Astrocyte (in vitro differentiated cells and primary cell): ENCODE data around the gene CEP131. TPM values are rescaled to one million over a fixed set of nuclear protein-coding genes. Genes with fewer than 3 reads are reported as not detected.

Experiments
- DNase-seq: peaks from one replicate; pipeline ENCODE4 v3.0.0-alpha.2; 2010; ENCODE audit warnings: low read depth
- FAIRE-seq: peaks from 2 replicates; lab custom pipeline; 2011; peaks lifted over from hg19 to GRCh38; lab: Jason Lieb, UNC
- H2AFZ ChIP-seq: 2 replicates; pipeline ENCODE4 v1.6.0; 2012; ENCODE audit warnings: low read depth, low read length, inconsistent platforms
- H3K27ac ChIP-seq: 2 replicates; pipeline ENCODE4 v1.5.1; 2011; ENCODE audit warnings: low read depth, low read length, inconsistent platforms
- H3K27me3 ChIP-seq: 2 replicates; pipeline ENCODE4 v1.6.0; 2011; ENCODE audit warnings: low read length, inconsistent platforms; ENCODE audit not compliant: insufficient read depth
- H3K36me3 ChIP-seq: 2 replicates; pipeline ENCODE4 v1.5.1; 2011; ENCODE audit warnings: low read length, inconsistent platforms; ENCODE audit not compliant: insufficient read depth
- H3K4me1 ChIP-seq: 2 replicates; pipeline ENCODE4 v1.5.1; 2011; ENCODE audit warnings: low read length, inconsistent platforms; ENCODE audit not compliant: insufficient read depth
- H3K4me2 ChIP-seq: 2 replicates; pipeline ENCODE4 v1.6.0; 2012; ENCODE audit warnings: low read length, inconsistent platforms
- H3K4me3 ChIP-seq: 2 replicates; pipeline ENCODE4 v1.5.1; 2011; ENCODE audit warnings: low read depth, mild to moderate bottlenecking, low read length, inconsistent platforms; ENCODE audit not compliant: insufficient read depth
- H3K79me2 ChIP-seq: 2 replicates; pipeline ENCODE4 v1.6.0; 2012; ENCODE audit warnings: mild to moderate bottlenecking, low read length, inconsistent platforms; ENCODE audit not compliant: insufficient read depth
- H3K9ac ChIP-seq: 2 replicates; pipeline ENCODE4 v1.6.0; 2012; ENCODE audit warnings: mild to moderate bottlenecking, low read length, inconsistent platforms
- H3K9me3 ChIP-seq: 2 replicates; pipeline ENCODE4 v1.5.1; 2012; ENCODE audit warnings: low read depth, mild to moderate bottlenecking, low read length, inconsistent platforms; ENCODE audit not compliant: insufficient read depth
- H4K20me1 ChIP-seq: 2 replicates; pipeline ENCODE4 v1.6.0; 2012; ENCODE audit warnings: low read length, inconsistent platforms; ENCODE audit not compliant: insufficient read depth
- H3K27ac Mint-ChIP-seq: one replicate; pipeline ENCODE4 v1.8.0; 2021; ENCODE audit warnings: mild to moderate bottlenecking, mixed read lengths; ENCODE audit not compliant: unreplicated experiment
- H3K27me3 Mint-ChIP-seq: one replicate; pipeline ENCODE4 v1.8.0; 2021; ENCODE audit warnings: low read depth, mixed read lengths; ENCODE audit not compliant: unreplicated experiment
- H3K36me3 Mint-ChIP-seq: one replicate; pipeline ENCODE4 v1.8.0; 2021; ENCODE audit warnings: low read depth, mixed read lengths; ENCODE audit not compliant: unreplicated experiment
- H3K4me1 Mint-ChIP-seq: one replicate; pipeline ENCODE4 v1.8.0; 2021; ENCODE audit warnings: low read depth, mixed read lengths; ENCODE audit not compliant: unreplicated experiment
- H3K4me3 Mint-ChIP-seq: one replicate; pipeline ENCODE4 v1.8.0; 2021; ENCODE audit warnings: mild to moderate bottlenecking, moderate library complexity, mixed read lengths; ENCODE audit not compliant: unreplicated experiment
- H3K9me3 Mint-ChIP-seq: one replicate; pipeline ENCODE4 v1.8.0; 2021; ENCODE audit warnings: mild to moderate bottlenecking, mixed read lengths; ENCODE audit not compliant: unreplicated experiment
- EZH2 ChIP-seq: IDR thresholded peaks from 2 replicates; pipeline ENCODE4 v1.6.1; 2012; ENCODE audit warnings: mild to moderate bottlenecking, low read length, inconsistent platforms; ENCODE audit not compliant: insufficient read depth
- total RNA-seq: library from RNA; stranded (reverse); gene quantifications from 2 replicates; pipeline ENCODE4 v1.2.1, GENCODE V29; 2021
- TF ChIP-seq, protein P1 (sequence below): IDR thresholded peaks from 2 replicates; pipeline ENCODE4 v1.5.1; 2011; ENCODE audit warnings: low read depth, mild to moderate bottlenecking, inconsistent platforms, low read length, moderate library complexity; ENCODE audit not compliant: insufficient read depth

CEP131 gene
- total RNA-seq, 1 donor from 2014 or later = 5.8 TPM

GRCh38 chr17:81203136-81203535 lies 19.6 kb downstream of the CEP131 start:
- H3K4me1 Mint-ChIP-seq = no peaks in the 10 kb centered on the region
- H3K4me2 ChIP-seq = no peak overlapping the region
- H3K27me3 ChIP-seq = no peaks in the 10 kb centered on the region
- H3K79me2 ChIP-seq = no peaks in the 10 kb centered on the region
- no peaks in the 10 kb centered on the region for H3K9me3 Mint-ChIP-seq
- no peak for DNase-seq
- no peak overlapping the region for H3K9ac ChIP-seq
- H3K9me3 ChIP-seq = no peaks in the 10 kb centered on the region
- H3K4me3 Mint-ChIP-seq = no peak overlapping the region
- no peak overlapping the region for H3K27ac Mint-ChIP-seq
- no peak overlapping the region for H3K27ac ChIP-seq
- FAIRE-seq = no peak
- H3K36me3 Mint-ChIP-seq = peaks cover 4% of the 10 kb centered on the region
- no peaks in the 10 kb centered on the region for H3K36me3 ChIP-seq
- H3K4me3 ChIP-seq = no peak overlapping the region
- H3K4me1 ChIP-seq = no peaks in the 10 kb centered on the region
- H2AFZ ChIP-seq = no peak overlapping the region
- H3K27me3 Mint-ChIP-seq = peaks cover 2% of the 10 kb centered on the region
- peaks cover 4% of the 10 kb centered on the region for H4K20me1 ChIP-seq
- no peak for TF ChIP-seq EZH2
- TF ChIP-seq, protein P1, sequence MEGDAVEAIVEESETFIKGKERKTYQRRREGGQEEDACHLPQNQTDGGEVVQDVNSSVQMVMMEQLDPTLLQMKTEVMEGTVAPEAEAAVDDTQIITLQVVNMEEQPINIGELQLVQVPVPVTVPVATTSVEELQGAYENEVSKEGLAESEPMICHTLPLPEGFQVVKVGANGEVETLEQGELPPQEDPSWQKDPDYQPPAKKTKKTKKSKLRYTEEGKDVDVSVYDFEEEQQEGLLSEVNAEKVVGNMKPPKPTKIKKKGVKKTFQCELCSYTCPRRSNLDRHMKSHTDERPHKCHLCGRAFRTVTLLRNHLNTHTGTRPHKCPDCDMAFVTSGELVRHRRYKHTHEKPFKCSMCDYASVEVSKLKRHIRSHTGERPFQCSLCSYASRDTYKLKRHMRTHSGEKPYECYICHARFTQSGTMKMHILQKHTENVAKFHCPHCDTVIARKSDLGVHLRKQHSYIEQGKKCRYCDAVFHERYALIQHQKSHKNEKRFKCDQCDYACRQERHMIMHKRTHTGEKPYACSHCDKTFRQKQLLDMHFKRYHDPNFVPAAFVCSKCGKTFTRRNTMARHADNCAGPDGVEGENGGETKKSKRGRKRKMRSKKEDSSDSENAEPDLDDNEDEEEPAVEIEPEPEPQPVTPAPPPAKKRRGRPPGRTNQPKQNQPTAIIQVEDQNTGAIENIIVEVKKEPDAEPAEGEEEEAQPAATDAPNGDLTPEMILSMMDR = no peak

- TF ChIP-seq EZH2 = no peak
- TF ChIP-seq, protein P1 = no peak
- H3K36me3 ChIP-seq = no peaks in the 10 kb centered on the region
- H3K9me3 ChIP-seq = no peaks in the 10 kb centered on the region
- H2AFZ ChIP-seq = no peak overlapping the region
- Mint-ChIP-seq H3K4me3 (no peak overlapping the region), H3K4me1 (no peaks in the 10 kb centered on the region), H3K27ac (no peak overlapping the region), H3K9me3 (no peaks in the 10 kb centered on the region), H3K27me3 (peaks cover 2% of the 10 kb centered on the region), H3K36me3 (peaks cover 4% of the 10 kb centered on the region)
- no peak overlapping the region for H3K4me3 ChIP-seq
- H3K79me2 ChIP-seq = no peaks in the 10 kb centered on the region
- no peaks in the 10 kb centered on the region for H4K20me1 ChIP-seq
- H3K27me3 ChIP-seq = no peaks in the 10 kb centered on the region
- H3K4me1 ChIP-seq = no peaks in the 10 kb centered on the region
- DNase-seq = no peak
- H3K4me2 ChIP-seq = no peak overlapping the region
- no peak for FAIRE-seq
- no peak overlapping the region for H3K27ac ChIP-seq
- H3K9ac ChIP-seq = no peak overlapping the region
These were observed 20.4 kb downstream of the CEP131 start for GRCh38 chr17:81202318-81202717.

- no peaks in the 10 kb centered on the region for H3K9me3 Mint-ChIP-seq
- DNase-seq = peak; percentile 40
- H3K27me3 Mint-ChIP-seq = peaks cover 2% of the 10 kb centered on the region
- FAIRE-seq = no peak
- Histone ChIP-seq H3K4me3 (no peak overlapping the region), H3K4me1 (no peaks in the 10 kb centered on the region), H3K27ac (no peak overlapping the region), H3K79me2 (no peaks in the 10 kb centered on the region), H3K4me2 (no peak overlapping the region), H3K9me3 (no peaks in the 10 kb centered on the region), H4K20me1 (no peaks in the 10 kb centered on the region), H3K27me3 (no peaks in the 10 kb centered on the region), H3K36me3 (no peaks in the 10 kb centered on the region), H2AFZ (no peak overlapping the region), H3K9ac (no peak overlapping the region)
- H3K27ac Mint-ChIP-seq = no peak overlapping the region
- H3K4me3 Mint-ChIP-seq = no peak overlapping the region
- peaks cover 2% of the 10 kb centered on the region for H3K36me3 Mint-ChIP-seq
- TF ChIP-seq EZH2 = no peak
- TF ChIP-seq, protein P1 = peak; percentile 62
- H3K4me1 Mint-ChIP-seq = no peaks in the 10 kb centered on the region
These were observed 21.8 kb downstream of the CEP131 start for GRCh38 chr17:81200695-81201580.
